ENCODE measurements around the gene NCLN. TPM values are rescaled to one million over a fixed set of nuclear protein-coding genes. Genes with fewer than 3 reads are reported as not detected.

The NCLN gene
- total RNA-seq, 1 experiment from 2014 or later = 74.7 TPM

DNA sequence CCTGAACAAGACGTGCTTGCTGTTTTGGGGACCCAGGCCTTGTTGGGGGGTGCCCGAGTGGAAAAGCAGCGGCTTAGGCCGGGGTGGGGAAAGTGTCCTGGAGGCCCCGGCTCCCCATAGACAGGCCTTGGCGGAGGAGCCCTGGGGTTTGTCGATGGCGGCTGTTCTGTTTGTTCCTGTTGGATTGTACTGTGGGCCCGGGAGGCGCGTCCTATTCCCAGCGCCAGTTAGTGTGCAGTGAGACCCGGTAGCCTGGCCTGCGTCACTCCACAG, 11.1 kb downstream of the NCLN start:
- Histone ChIP-seq H3K79me2 (ENCODE audit: low read length) (peaks cover 16% of the 10 kb centered on the region), H3K9ac (ENCODE audit: low read length) (no peak overlapping the region), H3K27me3 (ENCODE audit: low read length) (no peaks in the 10 kb centered on the region), H3K9me3 (ENCODE audit: low read length) (no peaks in the 10 kb centered on the region), H3K4me1 (ENCODE audit: insufficient read depth, low read length) (no peaks in the 10 kb centered on the region), H3K4me3 (ENCODE audit: low read length) (no peak overlapping the region), H3K36me3 (ENCODE audit: low read depth, low read length) (peaks cover 2% of the 10 kb centered on the region; the same call in 1 of the 2 replicates), H2AFZ (ENCODE audit: low read length) (no peak overlapping the region), H3K4me2 (ENCODE audit: low read length) (no peak overlapping the region), H3F3A (ENCODE audit: low read length, unreplicated experiment) (no peaks in the 10 kb centered on the region), H3K27ac (ENCODE audit: low read length) (no peak overlapping the region), H4K20me1 (ENCODE audit: low read length) (no peaks in the 10 kb centered on the region), H3K9me2 (replicated peaks; ENCODE audit: low read length) (no peaks in the 10 kb centered on the region)
- intact Hi-C loops (cut with micrococcal nuclease) = no loop called here
- POLR2A ChIA-PET (ENCODE audit: unreplicated experiment) = no interaction called here
- ATAC-seq = no peak
- BruUV-seq (replicated peaks) = no TSS peak
- TF ChIP-seq EZH2 (IDR thresholded peaks at IDR 0.05; ENCODE audit: low read length, unreplicated experiment) (no peak), CTCF (conservative IDR thresholded peaks at IDR 0.05; ENCODE audit: low read depth, low read length) (no peak), EZH2phosphoT487 (IDR thresholded peaks at IDR 0.05; ENCODE audit: borderline replicate concordance, low read length) (no peak)
- CTCF ChIA-PET = no interaction called here
- DNase-seq = no peak

GRCh38 chr19:3198901-3199700, 13.4 kb downstream of the NCLN start:
- ATAC-seq (no peak), DNase-seq (no peak)
- H3K79me2 ChIP-seq (ENCODE audit: low read length) = peaks cover 3% of the 10 kb centered on the region; the same call in 1 of the 2 replicates
- no peaks in the 10 kb centered on the region for H4K20me1 ChIP-seq (ENCODE audit: low read length)
- no peak overlapping the region for H3K4me2 ChIP-seq (ENCODE audit: low read length)
- no peak overlapping the region for H3K4me3 ChIP-seq (ENCODE audit: low read length)
- H3K27ac ChIP-seq (ENCODE audit: low read length) = no peak overlapping the region
- no peak overlapping the region for H3K9ac ChIP-seq (ENCODE audit: low read length)
- intact Hi-C loops (cut with micrococcal nuclease) = no loop called here
- H3K36me3 ChIP-seq (ENCODE audit: low read depth, low read length) = peaks cover 2% of the 10 kb centered on the region; the same call in 1 of the 2 replicates
- ChIA-PET CTCF (no interaction called here), POLR2A (ENCODE audit: unreplicated experiment) (no interaction called here)
- H2AFZ ChIP-seq (ENCODE audit: low read length) = no peak overlapping the region
- H3F3A ChIP-seq (ENCODE audit: low read length, unreplicated experiment) = no peaks in the 10 kb centered on the region
- TF ChIP-seq CTCF (conservative IDR thresholded peaks at IDR 0.05; ENCODE audit: low read depth, low read length) (no peak), EZH2 (IDR thresholded peaks at IDR 0.05; ENCODE audit: low read length, unreplicated experiment) (no peak), EZH2phosphoT487 (IDR thresholded peaks at IDR 0.05; ENCODE audit: borderline replicate concordance, low read length) (no peak)
- H3K9me2 ChIP-seq (replicated peaks; ENCODE audit: low read length) = no peaks in the 10 kb centered on the region
- H3K4me1 ChIP-seq (ENCODE audit: insufficient read depth, low read length) = no peaks in the 10 kb centered on the region
- no TSS peak for BruUV-seq (replicated peaks)
- no peaks in the 10 kb centered on the region for H3K9me3 ChIP-seq (ENCODE audit: low read length)
- H3K27me3 ChIP-seq (ENCODE audit: low read length) = no peaks in the 10 kb centered on the region

- POLR2A ChIA-PET (ENCODE audit: unreplicated experiment) = no interaction called here
- no peak overlapping the region for H3K9ac ChIP-seq (ENCODE audit: low read length)
- intact Hi-C loops (cut with micrococcal nuclease) = no loop called here
Observed at GRCh38 chr19:3201072-3201700, 15.5 kb downstream of the NCLN start.

More at GRCh38 chr19:3201072-3201700, 15.5 kb downstream of the NCLN start:
- CTCF ChIA-PET = no interaction called here
- no peak overlapping the region for H3K4me2 ChIP-seq (ENCODE audit: low read length)
- H3K79me2 ChIP-seq (ENCODE audit: low read length) = no peaks in the 10 kb centered on the region
- no peak overlapping the region for H3K4me3 ChIP-seq (ENCODE audit: low read length)
- no peaks in the 10 kb centered on the region for H3K9me2 ChIP-seq (replicated peaks; ENCODE audit: low read length)
- H3K27me3 ChIP-seq (ENCODE audit: low read length) = no peaks in the 10 kb centered on the region
- H3F3A ChIP-seq (ENCODE audit: low read length, unreplicated experiment) = no peaks in the 10 kb centered on the region
- H3K4me1 ChIP-seq (ENCODE audit: insufficient read depth, low read length) = no peaks in the 10 kb centered on the region
- ATAC-seq (no peak), DNase-seq (no peak)
- no peak overlapping the region for H3K27ac ChIP-seq (ENCODE audit: low read length)
- BruUV-seq (replicated peaks) = no TSS peak
- TF ChIP-seq EZH2 (IDR thresholded peaks at IDR 0.05; ENCODE audit: low read length, unreplicated experiment) = no peak
- no peak for TF ChIP-seq CTCF (conservative IDR thresholded peaks at IDR 0.05; ENCODE audit: low read depth, low read length)
- TF ChIP-seq EZH2phosphoT487 (IDR thresholded peaks at IDR 0.05; ENCODE audit: borderline replicate concordance, low read length) = no peak
- no peaks in the 10 kb centered on the region for H4K20me1 ChIP-seq (ENCODE audit: low read length)
- H3K36me3 ChIP-seq (ENCODE audit: low read depth, low read length) = no peaks in the 10 kb centered on the region
- no peak overlapping the region for H2AFZ ChIP-seq (ENCODE audit: low read length)
- H3K9me3 ChIP-seq (ENCODE audit: low read length) = no peaks in the 10 kb centered on the region

Data from PC-3 (cell line).